ENCODE data around the gene EVL.
"Not testable (repeated sequence)": the region's sequence is repeated elsewhere in the genome, so short reads cannot be mapped to it uniquely, and the experiment has no call there.

Gene EVL

DNA sequence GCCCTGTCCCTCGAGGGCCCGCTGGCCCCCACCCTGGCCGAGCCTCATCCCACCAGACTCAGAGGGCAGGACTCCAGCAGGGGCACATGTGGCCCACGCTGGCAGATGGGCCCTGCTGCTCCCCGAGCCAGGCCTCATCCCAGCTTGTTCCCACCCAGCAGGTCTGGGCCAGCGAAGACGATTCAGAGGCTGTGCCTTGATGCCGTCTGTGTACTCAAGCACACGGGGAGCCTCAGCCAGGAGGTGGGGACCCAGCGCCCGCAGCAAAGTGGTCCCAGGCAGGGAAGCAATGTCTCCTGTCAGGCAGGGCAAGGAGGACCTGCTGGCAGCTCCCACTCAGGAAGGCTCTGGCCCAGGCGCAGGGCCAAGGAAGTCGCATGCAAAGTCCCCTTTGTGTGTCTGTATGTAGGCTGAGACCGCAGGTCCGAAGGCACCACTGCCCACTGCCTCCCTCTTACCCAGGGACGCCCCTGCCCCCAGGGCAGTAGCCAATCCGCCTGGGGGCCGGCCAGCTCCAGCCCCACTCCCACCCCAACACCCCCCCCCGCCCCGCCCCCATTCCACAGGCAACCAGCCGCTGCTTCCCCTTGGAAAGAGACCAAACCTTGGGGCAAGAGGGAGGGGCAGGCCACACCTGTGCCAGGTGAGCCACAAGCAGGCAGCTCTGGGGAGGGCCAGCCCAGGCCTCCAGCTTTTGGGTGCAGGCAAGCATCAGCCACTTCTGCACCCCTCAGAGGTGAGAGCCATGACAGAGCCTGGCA is 84.8 kb downstream of the EVL start:
- no peak for DNase-seq

DNA sequence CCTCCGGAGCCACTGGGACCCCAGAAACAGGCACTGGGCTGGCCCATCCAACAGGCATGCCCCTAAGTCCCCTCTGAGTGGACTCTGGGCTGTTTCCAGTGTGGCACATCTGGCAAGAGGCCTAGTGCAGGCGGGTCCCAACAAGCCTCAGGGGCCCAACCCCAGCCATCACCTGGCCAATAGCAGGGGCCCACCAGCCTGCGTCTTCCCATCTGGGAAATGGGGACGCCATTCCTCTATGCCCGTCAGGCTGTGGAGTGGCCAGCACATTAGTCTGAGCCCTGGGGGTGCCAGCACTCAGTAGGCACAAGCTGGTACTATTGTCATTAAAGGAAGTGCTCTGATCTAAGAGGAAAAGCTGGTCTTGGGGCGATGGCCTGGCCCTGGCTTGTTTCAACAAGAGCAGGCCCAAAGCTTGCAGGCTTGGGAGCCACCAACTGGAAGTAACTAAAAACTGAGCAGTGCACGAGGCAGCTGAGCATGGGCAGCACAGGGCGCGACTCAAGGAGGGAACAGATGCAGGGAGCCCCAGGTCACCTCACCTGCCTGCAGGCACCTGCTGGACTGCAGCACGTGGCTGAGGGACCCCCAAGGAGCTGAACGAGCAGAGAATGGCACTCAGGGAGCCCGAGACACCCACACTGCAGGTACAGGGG is 85.8 kb downstream of the EVL start:
- no peak for DNase-seq

DNA sequence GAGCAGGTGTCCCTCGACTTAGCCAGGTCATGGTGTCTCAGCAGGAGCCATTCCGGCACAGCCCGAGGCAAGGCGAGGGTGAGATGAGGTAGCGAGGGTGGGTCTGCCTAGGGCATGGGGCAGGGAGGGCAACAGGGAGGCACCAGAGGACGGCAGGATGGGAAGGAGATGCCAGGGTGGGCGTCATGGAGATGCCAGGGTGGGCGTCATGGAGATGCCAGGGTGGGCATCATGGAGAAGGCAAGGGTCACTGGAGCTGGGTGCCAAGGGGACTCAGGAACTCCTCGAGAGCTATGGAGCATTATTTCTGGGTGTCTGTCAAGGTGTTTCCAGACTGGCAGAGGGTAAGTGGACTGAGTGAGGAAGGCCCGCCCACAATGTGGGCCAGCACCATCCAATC is 86.9 kb downstream of the EVL start:
- DNase-seq: no peak

DNA sequence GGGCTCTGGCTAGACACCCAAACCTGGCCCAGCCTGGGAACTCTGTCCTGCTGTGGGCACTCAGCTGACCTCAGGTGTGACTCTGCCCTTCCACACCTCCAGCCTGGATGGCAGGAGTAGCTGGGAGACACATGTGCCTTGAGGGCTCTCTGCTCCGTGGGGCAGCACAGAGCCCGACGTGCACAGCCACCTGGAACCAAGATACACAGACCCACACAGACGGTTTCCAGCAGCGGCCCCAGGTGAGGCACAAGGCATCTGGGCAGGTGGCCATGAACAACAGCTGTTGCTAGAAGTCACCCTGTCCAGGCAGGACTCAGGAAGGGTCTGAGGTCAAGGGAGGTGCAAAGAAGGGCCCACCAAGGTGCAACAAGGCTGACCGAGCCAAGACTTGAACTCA is 88.3 kb downstream of the EVL start:
- no peak for DNase-seq

DNA sequence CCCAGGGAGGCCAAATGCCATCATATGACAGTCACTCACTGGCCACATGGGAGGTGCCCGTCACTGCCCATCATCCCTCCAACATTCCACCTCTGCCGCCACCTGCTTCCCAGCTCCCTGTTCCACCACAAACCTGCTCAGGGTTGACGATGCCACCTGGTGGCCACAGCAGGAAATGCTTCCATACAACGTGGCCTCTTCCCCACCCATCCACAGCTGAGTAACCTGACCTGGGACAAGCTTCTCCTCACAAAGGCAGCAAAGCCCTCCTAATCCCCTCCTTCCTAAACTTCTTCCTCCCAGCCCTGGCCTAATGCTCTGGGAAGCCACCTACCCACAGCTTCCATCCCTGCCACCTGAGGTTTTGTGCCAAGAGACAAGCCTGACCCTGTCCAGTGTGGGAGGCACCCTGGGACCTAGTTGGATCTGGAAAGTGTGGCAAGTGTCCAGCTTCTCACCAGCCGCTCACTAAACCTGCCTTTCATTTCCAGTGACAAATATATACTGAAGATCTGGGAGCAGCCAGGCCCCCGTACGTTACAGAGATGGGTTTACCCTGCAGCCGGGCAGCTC is 89.9 kb downstream of the EVL start:
- DNase-seq: no peak

DNA sequence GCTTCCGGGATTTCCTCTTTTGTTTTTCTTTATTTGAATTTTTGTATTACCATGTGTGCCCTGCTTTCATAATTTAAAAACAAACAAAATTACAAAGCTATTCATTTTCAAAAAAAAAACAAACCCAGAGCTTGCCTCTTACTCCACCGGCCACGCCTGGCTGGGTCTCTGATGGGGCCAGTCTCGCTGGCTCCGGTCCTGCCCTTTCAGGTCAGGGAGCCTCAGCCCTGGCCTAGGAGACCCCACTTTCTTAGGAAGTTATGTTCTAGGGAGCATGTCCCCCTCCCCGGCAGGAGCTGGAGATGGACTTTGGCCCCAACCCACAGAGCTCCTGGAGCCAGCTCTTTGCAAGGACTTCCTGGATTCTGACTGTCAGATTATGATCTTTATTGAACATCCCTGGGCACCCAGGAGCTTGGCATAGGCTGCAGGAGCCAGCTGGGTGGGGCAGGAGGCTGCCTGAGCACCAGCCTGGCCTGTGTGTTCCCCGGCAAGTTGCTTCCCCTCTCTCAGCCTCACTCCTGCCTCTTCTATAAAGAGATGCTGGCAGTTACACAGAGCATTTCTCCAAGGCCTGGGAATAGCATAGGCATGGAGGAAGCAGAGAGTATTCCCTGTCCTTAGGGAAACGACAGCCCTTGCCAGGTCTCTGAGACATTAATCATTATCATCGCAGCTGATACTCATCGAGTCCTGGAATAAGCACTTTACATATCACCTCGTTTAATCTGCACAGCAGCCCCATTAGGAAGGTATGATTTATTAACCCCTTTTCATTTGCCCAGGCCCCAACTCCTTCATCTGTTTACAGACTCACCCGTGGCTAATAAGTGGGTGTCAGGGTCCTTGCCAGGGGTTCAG is 90.8 kb downstream of the EVL start:
- no peak for DNase-seq

DNA sequence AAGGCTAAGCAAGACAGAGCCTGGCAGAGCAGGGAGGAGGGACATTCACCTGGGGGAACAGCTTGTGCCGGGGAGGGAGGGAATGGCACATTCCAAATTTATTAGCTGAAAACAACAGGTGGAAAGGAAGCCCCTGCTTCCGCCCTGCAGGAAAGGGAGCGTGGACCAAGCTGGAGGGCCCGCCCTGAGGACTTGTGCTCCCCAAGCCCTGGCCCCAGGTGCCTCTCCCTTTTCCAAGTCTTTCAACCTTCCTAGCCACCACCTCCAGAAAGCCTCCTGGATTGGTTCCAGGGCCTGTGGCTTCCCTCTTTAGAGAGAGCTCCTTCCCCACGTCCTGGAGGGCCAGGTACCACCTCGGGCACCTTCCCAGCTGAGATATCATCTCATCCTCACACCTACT is 91.6 kb downstream of the EVL start:
- DNase-seq: no peak

DNA sequence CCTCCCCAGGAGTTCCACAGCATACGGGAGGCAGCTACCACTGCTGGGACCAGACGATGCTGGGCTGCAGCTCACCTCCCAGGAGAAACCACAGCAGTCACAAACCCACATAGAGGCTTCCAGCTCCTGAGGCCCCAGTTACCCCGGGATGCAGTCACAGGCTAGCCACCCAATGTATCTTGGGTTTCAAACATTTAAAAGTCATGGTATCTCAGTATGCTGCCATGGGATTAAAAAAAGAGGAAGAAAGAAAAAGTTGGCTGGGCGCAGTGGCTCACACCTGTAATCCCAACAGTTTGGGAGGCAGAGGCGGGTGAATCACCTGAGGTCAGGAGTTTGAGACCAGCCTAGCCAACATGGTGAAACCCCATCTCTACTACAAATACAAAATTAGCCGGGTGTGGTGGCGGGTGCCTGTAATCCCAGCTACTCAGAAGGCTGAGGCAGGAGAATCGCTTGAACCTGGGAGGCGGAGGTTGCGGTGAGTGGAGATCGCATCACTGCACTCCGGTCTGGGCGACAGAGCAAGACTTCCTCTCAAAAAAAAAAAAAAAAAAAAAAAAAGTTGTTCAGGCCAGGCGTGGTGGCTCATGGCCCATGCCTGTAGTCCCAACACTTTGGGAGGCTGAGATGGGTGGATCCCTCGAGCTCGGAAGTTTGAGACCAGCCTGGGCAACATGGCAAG is 92.5 kb downstream of the EVL start:
- DNase-seq: not testable (repeated sequence)

DNA sequence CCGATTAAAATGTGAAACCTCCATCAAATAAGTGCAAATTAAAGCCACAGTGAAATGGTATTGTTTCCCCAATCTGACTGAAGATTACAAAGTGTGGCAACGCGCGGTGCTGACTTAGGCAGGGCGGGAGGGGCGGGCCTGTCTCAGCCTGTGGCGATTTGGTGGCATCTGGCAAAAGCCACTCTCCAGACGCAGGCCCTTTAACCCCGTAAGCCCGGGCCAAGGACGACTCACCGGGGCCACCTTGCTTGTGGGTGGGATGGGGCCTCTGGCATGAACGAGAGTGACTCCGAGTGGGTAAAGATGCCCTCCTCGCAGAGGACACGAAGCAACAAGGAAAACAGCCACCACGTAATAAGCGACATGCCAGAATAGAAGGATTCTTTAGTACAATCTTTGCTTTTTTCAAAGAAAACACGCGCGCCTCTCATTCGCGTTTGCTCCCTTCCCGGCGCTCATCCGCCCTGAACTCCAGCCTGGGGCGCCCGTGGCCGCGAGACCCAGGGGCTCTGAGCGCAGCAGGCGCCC is 93.4 kb downstream of the EVL start:
- DNase-seq: no peak

DNA sequence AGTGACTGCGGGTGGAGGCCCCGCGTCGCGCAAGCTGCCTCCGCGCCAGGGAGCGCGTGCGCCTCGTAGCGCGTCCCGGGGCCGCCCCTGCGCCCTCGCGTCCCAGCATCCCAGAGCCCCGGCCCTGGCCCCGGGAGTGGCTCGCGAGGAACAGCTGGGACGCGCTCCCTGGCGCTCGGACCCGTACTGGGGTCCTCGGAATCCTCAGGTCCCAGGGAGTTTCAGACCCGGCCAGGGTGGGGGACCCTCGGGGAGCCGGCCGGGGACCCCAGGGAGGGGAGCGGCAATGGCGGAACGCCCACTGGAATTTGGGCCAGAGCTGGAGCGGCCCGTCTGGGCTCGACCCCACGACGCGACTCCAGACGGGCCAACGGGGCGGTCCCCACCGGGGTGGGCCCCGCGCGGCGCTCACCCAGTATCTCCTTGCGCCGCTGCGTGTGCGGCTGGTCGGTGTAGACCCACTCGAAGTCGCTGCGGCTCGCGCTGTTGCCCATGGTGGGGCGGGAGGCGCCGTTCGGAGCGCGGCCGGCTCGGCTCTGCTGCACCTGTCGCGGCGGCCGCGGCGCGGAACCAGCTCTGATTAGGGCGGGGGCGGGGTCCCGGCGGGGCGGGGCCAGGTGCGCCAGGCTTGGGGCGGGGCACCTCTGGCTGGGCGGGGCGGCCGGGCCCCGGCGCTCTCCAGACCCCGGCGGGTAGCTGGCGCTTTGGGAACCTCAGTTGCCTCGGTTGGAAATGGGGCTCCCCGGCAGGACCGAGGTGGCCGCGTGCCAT is 94.1 kb downstream of the EVL start, which contains the start of gene DEGS2:
Gene DEGS2, minus strand, starts transcription at position 552 of the 771 bp plus-strand sequence. Its CDS starts 58 bp downstream, at position 494.
- DNase-seq: no peak

DNA sequence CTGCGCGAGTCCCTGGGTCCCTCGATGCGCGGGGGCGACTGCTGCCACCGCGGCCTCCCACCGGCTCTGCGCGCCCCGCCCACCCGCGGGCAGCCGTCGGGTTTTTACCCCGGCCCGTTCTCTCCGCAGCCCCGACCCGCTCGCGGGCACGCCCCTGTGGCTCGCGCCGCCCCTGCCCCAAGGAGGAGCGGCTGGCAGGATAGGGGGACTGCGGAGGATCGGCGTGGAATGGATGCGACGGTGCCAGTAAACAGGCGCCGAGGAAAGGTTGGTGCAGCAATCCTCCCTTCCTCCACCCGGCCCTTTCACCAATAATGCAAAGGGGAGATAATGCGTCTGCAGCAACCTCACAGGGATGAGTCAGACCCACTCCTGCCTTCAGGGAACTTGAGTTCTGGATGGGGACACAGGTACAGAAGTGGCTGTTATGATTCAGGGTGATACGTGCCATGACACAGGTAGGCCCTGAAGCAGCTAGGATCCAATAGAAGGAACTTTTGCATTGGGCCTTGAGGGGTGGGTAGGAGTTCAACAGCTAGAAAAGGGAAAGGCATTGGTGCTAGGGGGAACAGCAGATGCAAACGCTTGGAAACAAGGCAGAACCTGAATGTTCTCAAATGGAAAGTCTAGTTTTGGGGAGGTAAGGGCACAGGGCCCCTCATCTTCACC is 94.8 kb downstream of the EVL start:
- DNase-seq: no peak

DNA sequence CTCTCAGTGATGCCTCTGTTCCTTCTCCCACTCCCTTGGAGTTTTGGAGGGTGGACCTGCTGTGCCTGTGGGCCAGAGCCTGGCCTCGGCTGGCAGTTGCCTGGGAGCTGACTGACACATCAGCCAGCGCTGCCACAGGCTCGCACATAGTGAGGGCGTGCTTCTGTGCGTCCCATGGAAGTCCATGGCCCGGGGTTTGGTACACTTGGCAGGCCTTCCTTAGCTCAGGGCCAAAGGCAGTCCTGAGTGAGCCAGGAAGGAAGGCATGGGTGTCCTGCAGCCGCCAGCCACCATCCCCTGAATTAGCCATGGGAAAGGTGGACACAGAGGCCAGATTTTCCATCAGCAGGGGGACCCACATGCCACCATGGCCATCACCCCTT is 95.3 kb downstream of the EVL start:
- DNase-seq: no peak

DNA sequence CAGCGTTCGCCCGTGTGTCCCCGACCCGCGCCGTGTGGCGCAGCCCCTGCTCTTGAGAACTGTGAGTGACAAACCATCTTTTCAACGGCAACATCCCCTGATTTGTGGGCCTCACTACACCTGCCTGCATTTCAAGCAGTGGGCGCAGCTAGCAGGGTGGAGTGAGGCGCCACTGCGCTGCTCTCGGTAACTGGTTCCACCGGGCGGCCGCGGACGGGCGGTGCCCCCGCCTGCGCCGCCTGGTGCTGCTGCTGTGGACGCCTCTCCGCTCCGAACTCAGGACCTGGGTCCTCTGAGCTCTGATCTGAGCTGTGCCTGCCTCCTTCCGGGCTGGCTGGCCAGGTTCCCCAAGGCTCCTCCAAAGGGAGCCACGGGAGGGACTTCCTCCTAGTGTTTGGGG is 100.2 kb downstream of the EVL start:
- DNase-seq: no peak

DNA sequence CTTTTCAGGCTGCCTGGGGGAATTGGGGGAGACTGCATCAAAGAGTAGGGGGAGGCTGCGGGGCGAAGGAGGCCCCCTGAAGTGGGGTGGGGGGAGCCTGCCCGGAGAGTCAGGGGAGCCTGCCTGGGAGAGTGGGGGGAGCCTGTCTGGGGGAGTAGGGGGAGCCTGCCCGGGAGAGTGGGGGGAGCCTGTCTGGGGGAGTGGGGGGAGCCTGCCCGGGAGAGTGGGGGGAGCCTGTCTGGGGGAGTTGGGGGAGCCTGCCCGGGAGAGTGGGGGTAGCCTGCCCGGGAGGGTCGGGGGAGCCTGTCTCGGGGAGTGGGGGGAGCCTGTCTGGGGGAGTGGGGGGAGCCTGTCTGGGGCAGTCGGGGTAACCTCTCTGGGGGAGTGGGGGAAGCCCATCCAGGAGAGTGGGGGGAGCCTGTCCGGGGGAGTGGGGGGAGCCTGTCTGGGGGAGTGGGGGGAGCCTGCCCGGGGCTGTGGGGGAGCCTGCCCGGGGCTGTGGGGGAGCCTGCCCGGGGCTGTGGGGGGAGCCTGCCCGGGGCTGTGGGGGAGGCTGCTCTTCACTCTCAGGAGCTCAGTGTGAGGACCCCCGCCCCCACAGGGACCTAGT is 100.7 kb downstream of the EVL start:
- no peak for DNase-seq

DNA sequence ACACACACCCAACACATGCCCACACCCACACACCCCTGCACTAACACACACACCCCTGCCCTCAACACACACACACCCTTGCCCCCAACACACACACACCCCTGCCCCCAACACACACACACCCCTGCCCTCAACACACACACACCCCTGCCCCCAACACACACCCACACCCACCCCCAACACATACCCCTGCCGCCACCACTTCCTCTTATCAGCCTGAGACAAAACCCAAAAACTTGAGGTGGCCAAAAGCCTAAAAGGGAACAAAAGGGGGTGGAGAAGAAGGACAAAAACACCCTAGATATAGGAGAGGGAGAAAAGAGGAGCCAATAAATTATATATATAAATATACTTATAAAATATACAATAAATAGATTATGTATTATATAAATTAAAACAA is 103.3 kb downstream of the EVL start:
- no peak for DNase-seq

DNA sequence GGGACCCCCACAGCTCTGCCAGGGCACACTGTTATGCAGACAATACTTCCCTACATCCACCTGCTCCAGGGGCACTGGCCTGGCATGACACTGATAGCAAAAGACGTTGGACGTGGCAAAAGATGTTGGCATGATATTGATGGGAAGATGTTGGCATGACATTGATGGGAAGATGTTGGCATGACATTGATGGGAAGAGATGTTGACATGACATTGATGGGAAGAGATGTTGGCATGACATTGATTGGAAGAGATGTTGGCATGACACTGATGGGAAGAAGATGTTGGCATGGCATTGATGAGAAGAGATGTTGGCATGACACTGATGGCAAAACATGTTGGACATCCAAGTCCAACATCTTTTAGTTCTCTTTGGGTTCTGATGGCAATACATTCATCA is 105.7 kb downstream of the EVL start:
- no peak for DNase-seq

DNA sequence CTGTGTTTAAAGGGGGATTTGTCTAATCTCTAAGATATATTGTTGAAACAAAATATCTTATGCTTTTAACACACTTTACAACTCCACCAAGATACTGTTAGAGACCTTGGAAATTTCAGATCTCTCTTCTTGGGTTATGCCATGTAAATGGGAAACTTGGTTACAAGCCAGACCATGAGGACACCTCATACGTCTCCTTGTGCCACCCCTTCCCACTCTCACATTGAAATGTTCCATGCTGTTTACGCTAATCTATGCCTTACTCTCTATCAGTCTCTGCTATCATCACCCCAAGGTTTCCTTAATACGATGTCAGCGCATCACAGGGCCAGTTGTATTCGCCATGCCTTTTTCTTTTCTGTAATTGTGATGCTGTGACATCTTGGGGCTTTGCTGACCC is 107.6 kb downstream of the EVL start:
- DNase-seq: no peak

DNA sequence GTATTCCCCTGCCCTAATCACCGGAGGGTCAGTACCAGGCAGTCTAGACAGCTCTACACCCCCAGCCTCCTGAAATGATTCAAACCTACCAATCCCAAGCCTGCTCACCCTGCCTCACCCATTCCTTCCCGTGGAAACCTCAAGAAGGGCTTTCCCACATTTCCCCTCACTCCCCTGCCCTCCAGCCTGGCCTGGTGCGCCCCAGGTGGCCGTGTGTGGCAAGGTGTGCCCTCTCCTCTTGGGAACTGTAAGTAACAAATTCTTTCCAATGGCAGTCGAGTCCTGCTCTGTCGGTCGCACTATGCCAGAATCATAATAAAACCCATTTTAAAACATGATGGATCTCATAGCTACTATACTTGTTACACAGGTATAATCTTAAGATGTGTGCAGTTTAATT is 108.1 kb downstream of the EVL start:
- no peak for DNase-seq

DNA sequence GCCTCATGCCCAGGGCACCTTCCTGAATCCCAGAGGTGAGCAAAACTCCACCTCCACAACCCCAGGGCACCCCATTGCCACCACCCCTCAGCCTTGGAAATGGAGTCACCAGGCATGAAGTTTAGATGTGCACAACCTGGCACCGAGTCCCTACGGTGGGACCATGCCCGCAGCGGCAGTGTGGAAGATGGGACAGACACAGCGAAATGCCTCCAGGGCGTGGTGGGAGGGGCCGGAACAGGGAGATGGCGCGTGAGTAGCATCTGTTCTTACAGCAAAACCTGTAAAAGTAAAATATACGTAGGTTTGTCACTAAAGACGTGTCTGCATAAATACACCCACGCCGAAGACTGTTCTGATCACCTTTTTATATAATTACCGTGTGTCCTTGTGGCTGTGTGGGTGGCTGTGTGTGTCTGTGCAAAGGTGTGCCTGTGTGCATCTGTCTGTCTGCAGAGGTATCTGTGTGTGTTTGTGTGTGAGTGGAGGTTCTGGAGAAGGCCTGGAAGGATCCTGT is 111.6 kb downstream of the EVL start:
- DNase-seq: no peak

DNA sequence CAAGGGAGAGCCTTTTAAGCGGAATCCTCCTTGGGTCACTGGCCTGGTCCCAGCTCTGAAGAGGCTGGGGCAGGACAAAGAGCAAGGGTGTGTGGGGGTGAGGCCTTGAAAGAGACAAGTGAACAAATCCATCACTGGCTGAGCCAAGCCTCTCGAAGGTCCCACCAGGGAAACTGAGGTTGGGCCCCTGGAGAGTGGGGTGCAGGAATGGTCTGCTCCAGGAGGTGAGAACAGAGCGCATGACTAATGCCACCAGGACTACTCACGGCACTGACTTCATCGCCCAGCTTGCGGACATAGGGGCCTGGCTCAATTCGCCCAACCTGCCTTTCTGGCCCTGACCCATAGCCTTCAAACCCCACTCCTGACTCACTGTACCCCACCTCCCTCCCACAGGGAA is 113.5 kb downstream of the EVL start:
- no peak for DNase-seq

Data from NCI-H2029 treated with DMSO at 0.1 percent for 48 hours (cell line).